HG03520 (cell line): ENCODE results near the gene ZNF513.
"Not testable (repeated sequence)": the region's sequence is repeated elsewhere in the genome, so short reads cannot be mapped to it uniquely, and the experiment has no call there.

Experiments used
- ATAC-seq: cut with Tn5 transposase; IDR thresholded peaks from one replicate; pipeline ENCODE4 v1.9.1; 2021; ENCODE audit warnings: mild to moderate bottlenecking, moderate library complexity; ENCODE audit not compliant: unreplicated experiment

The ZNF513 gene

GRCh38 chr2:27380626-27381545, at the start of gene ZNF513:
Gene ZNF513 (minus strand): TSS chr2:27380734. CDS start chr2:27380526, 208 bp downstream.
- ATAC-seq = peak; percentile 71

- peak; percentile 58 for ATAC-seq
Observed at GRCh38 chr2:27428978-27429541, 48.5 kb upstream of the ZNF513 start.

GRCh38 chr2:27428213-27428977, 47.9 kb upstream of the ZNF513 start, which contains the start of gene NRBP1:
Gene NRBP1 (plus strand): TSS chr2:27428631. CDS start chr2:27433274, 4,643 bp downstream.
- ATAC-seq = peak; percentile 84

- ATAC-seq = no peak
Observed at GRCh38 chr2:27427863-27428212, 47.3 kb upstream of the ZNF513 start.

GRCh38 chr2:27425039-27425438, 44.5 kb upstream of the ZNF513 start:
- ATAC-seq = not testable (repeated sequence)

- no peak for ATAC-seq
Observed at GRCh38 chr2:27422958-27423357, 42.4 kb upstream of the ZNF513 start.

- no peak for ATAC-seq
Observed at GRCh38 chr2:27421660-27422250, 41.2 kb upstream of the ZNF513 start.

GRCh38 chr2:27420996-27421395, 40.5 kb upstream of the ZNF513 start:
- no peak for ATAC-seq

GRCh38 chr2:27416151-27416550, 35.6 kb upstream of the ZNF513 start:
- no peak for ATAC-seq

- no peak for ATAC-seq
Observed at GRCh38 chr2:27412419-27413152, 32.1 kb upstream of the ZNF513 start.

GRCh38 chr2:27409321-27410073, 29.0 kb upstream of the ZNF513 start, which contains the start of gene PPM1G:
Gene PPM1G (minus strand): TSS chr2:27409591. CDS start chr2:27409422, 169 bp downstream.
- peak; percentile 92 for ATAC-seq

GRCh38 chr2:27408601-27409320, 28.2 kb upstream of the ZNF513 start:
- no peak for ATAC-seq

GRCh38 chr2:27407798-27408491, 27.4 kb upstream of the ZNF513 start:
- no peak for ATAC-seq

GRCh38 chr2:27400348-27401135, 20.0 kb upstream of the ZNF513 start:
- no peak for ATAC-seq

GRCh38 chr2:27398962-27399361, 18.4 kb upstream of the ZNF513 start:
- no peak for ATAC-seq

GRCh38 chr2:27393225-27393624, 12.7 kb upstream of the ZNF513 start:
- no peak for ATAC-seq
